SJSA1 (cell line): ENCODE data around the gene MB. TPM values are rescaled to one million over a fixed set of nuclear protein-coding genes. Genes with fewer than 3 reads are reported as not detected.

ENCODE experiments used
- DNase-seq, 2 experiments: peaks; one replicate each; pipeline ENCODE4 v3.0.0-alpha.2; 2015 to 2020; ENCODE audit warnings: low spot score in 2 of 2, low read depth in 1 of 2
- H3K27ac ChIP-seq: fragments of 250-450 bp; sonication (Bioruptor Pico); 2 replicates; pipeline ENCODE4 v1.5.1; 2020; ENCODE audit warnings: mild to moderate bottlenecking, moderate library complexity
- H3K27me3 ChIP-seq: fragments of 250-450 bp; sonication (Bioruptor Pico); replicated peaks from 2 replicates; pipeline ENCODE4 v1.5.1; 2020; ENCODE audit warnings: mild to moderate bottlenecking, moderate library complexity
- H3K36me3 ChIP-seq: fragments of 250-450 bp; sonication (Bioruptor Pico); 2 replicates; pipeline ENCODE4 v1.5.1; 2020; ENCODE audit warnings: mild to moderate bottlenecking
- H3K4me1 ChIP-seq: fragments of 250-450 bp; sonication (Bioruptor Pico); replicated peaks from 2 replicates; pipeline ENCODE4 v1.6.1; 2021; ENCODE audit warnings: mild to moderate bottlenecking
- H3K4me3 ChIP-seq: fragments of 250-450 bp; sonication (Bioruptor Pico); 2 replicates; pipeline ENCODE4 v1.5.1; 2020; ENCODE audit warnings: mild to moderate bottlenecking
- H3K9me3 ChIP-seq: fragments of 250-450 bp; sonication (Bioruptor Pico); replicated peaks from 2 replicates; pipeline ENCODE4 v1.5.1; 2020; ENCODE audit warnings: mild to moderate bottlenecking
- total RNA-seq: library from RNA; depleted of rRNA; stranded (reverse); fragments of >200 nt; shearing (Covaris generic); gene quantifications from 2 replicates; pipeline ENCODE4 v1.2.3, GENCODE V29; 2014; rRNA removed

The MB gene
- total RNA-seq, 1 experiment from 2014 or later = not detected

DNA sequence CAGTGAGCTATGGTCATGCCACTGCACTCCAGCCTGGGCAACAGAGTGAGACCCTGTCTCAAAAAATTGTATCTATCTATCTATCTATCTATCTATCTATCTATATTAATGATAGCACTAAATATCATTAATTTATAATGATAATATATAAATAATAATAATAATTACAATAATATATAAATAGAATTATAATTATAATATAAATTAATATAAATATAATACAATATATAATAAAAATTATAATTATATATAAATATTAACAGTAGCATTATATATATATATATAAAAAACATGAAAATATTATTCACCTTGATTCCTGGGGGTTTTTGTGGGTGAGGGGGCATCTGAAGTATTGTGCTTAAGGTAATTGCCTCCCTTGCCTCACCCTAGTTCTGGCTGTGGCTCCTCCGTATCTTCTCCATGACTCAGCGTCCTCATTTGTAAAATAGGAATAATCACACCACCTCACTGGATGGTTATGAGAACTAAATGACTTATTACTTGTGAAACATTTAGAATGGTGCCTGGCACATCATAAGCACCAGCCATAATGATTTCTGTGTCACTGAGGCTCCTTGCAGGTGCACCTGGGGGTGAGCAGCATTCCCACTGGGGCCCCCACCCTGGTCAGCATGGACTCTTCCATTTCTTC is 57.6 kb downstream of the MB start:
- no peak for DNase-seq
- peaks cover 21% of the 10 kb centered on the region for H3K4me1 ChIP-seq

DNA sequence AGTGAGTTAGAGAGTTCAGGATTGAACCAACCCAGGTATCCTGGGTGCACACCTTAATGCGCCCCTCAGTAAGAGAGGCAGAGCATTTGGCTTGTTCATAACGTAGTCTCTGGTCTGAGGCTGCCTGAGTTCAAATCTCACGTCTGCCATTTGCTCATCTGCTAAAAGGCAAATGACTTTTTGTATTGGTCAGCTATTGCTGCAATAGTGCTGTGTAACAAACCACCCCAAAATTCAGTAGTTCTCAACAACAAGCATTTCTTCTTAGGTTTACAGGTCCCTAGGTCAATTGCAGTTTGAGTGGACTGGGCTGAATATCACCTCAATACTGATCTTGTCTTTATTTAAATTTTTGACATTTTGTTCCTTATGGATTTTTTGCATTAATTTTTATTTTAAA is 58.4 kb downstream of the MB start:
- Histone ChIP-seq H3K27ac (no peak overlapping the region), H3K9me3 (no peaks in the 10 kb centered on the region), H3K36me3 (no peaks in the 10 kb centered on the region), H3K4me1 (peaks cover 21% of the 10 kb centered on the region), H3K4me3 (no peak overlapping the region), H3K27me3 (no peaks in the 10 kb centered on the region)
- DNase-seq = no peak

More for the DNA sequence above, 57.6 kb downstream of the MB start:
- no peak overlapping the region for H3K27ac ChIP-seq
- H3K27me3 ChIP-seq = no peaks in the 10 kb centered on the region
- H3K36me3 ChIP-seq = no peaks in the 10 kb centered on the region
- no peaks in the 10 kb centered on the region for H3K9me3 ChIP-seq
- no peak overlapping the region for H3K4me3 ChIP-seq

DNA sequence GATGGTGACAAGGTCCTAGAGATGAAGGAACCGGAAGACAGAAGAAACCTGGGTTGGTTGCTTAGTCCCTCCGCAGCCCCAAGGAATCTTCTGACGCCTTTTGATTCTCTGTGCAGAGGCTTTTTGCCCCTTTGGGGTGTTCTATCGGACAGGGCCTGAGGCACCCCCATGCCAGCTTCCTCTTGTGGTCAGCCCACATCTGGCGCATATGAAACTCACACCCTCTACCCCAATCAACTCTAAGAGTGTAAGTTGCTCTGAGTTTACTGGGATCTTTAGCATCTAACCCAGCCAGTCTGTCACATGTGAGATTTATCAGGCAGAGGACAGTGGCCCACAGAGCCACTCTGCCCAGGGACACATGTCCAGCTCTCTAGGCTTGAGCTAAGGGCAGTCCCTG is 59.1 kb downstream of the MB start:
- Histone ChIP-seq H3K27me3 (no peaks in the 10 kb centered on the region), H3K36me3 (no peaks in the 10 kb centered on the region), H3K4me1 (peaks cover 17% of the 10 kb centered on the region), H3K27ac (no peak overlapping the region), H3K4me3 (no peak overlapping the region), H3K9me3 (no peaks in the 10 kb centered on the region)
- no peak for DNase-seq

Other genes starting within 250 kb of the MB start
- gene HMOX1, start 236.2 kb downstream of the MB start, total RNA-seq = 5.6 and 6.9 TPM in 2 replicates
- gene MCM5, start 217.2 kb downstream of the MB start, total RNA-seq = 149 and 181 TPM in 2 replicates
- not detected in 2 replicates for gene RASD2, start 76.5 kb downstream of the MB start, total RNA-seq
- gene APOL6, start 31.1 kb upstream of the MB start, total RNA-seq = 14.0 and 22.6 TPM in 2 replicates
- not detected in 2 replicates for gene APOL5, start 100.5 kb upstream of the MB start, total RNA-seq